K562 (cell line): Measurements from ENCODE around the gene TSGA10IP. TPM values are rescaled to one million over a fixed set of nuclear protein-coding genes. Genes with fewer than 3 reads are reported as not detected.
A peak's percentile ranks its signal among the peaks of the same experiment; 100 is the strongest.

ENCODE experiments used
- AFF1 ChIP-seq, 2 experiments: fragments of 450-650 bp; IDR thresholded peaks; 2 replicates each; pipeline ENCODE4 v1.6.1; 2018; ENCODE audit warnings: mild to moderate bottlenecking in 2 of 2, low read depth in 1 of 2; ENCODE audit not compliant: partially characterized antibody in 2 of 2
- CBX5 ChIP-seq: IDR thresholded peaks from 2 replicates; pipeline ENCODE4 v1.6.1; 2014; ENCODE audit warnings: low read depth, borderline replicate concordance
- DIDO1 ChIP-seq: fragments of 450-650 bp; IDR thresholded peaks from 2 replicates; pipeline ENCODE4 v1.6.1; 2016; ENCODE audit warnings: low read depth, missing biosample characterization, missing genetic modification characterization
- ELF1 ChIP-seq: fragments of 200-800 bp; sonication (Bioruptor generic); IDR thresholded peaks from 2 replicates; pipeline ENCODE4 v1.6.1; 2016; ENCODE audit warnings: missing genetic modification characterization, missing compliant biosample characterization
- ELF2 ChIP-seq: fragments of 250-450 bp; sonication (Bioruptor Pico); IDR thresholded peaks from 2 replicates; pipeline ENCODE4 v1.5.0; 2021; ENCODE audit warnings: mild to moderate bottlenecking
- ELF4 ChIP-seq: fragments of 450-650 bp; formaldehyde crosslinking; IDR thresholded peaks from 2 replicates; pipeline ENCODE4 v1.4.0; 2022; ENCODE audit warnings: missing genetic modification characterization
- ESRRA ChIP-seq: fragments of 450-650 bp; IDR thresholded peaks from 2 replicates; pipeline ENCODE4 v1.6.1; 2014; ENCODE audit warnings: low read depth, mild to moderate bottlenecking, moderate library complexity, borderline replicate concordance
- ETS1 ChIP-seq: conservative IDR thresholded peaks from 2 replicates; pipeline ENCODE4 v1.6.1; 2011; ENCODE audit warnings: low read depth, mild to moderate bottlenecking, low read length; ENCODE audit not compliant: control insufficient read depth
- HOMEZ ChIP-seq: fragments of 250-450 bp; sonication (Bioruptor Pico); IDR thresholded peaks from 2 replicates; pipeline ENCODE4 v1.4.0; 2020; ENCODE audit warnings: mild to moderate bottlenecking, moderate library complexity
- MTA3 ChIP-seq: fragments of 450-650 bp; formaldehyde crosslinking; IDR thresholded peaks from 2 replicates; pipeline ENCODE4 v1.6.1; 2017; ENCODE audit warnings: mild to moderate bottlenecking, borderline replicate concordance
- NELFE ChIP-seq: IDR thresholded peaks from 2 replicates; pipeline ENCODE4 v1.6.1; 2011; ENCODE audit warnings: mild to moderate bottlenecking; ENCODE audit not compliant: insufficient read depth, insufficient read length
- POLR3A ChIP-seq: IDR thresholded peaks from 2 replicates; pipeline ENCODE4 v1.6.1; 2011; ENCODE audit warnings: borderline replicate concordance, mild to moderate bottlenecking, moderate library complexity; ENCODE audit not compliant: insufficient read length, insufficient read depth; ENCODE audit errors: extremely low read depth
- PPARD ChIP-seq: fragments of 250-450 bp; sonication (Bioruptor Pico); IDR thresholded peaks from 2 replicates; pipeline ENCODE4 v1.8.0; 2022; ENCODE audit warnings: inconsistent platforms, mild to moderate bottlenecking, moderate library complexity
- RBBP5 ChIP-seq: fragments of 200-600 bp; sonication (generic); IDR thresholded peaks from 2 replicates; pipeline ENCODE4 v1.6.1; 2012; ENCODE audit warnings: borderline replicate concordance, mild to moderate bottlenecking, low read length, control low read depth, inconsistent platforms; ENCODE audit not compliant: insufficient read depth, poor library complexity, severe bottlenecking
- SIRT6 ChIP-seq: IDR thresholded peaks from one replicate; pipeline ENCODE4 v1.6.1; 2012; ENCODE audit warnings: low read depth, mild to moderate bottlenecking, control low read depth, inconsistent platforms, low read length, moderate library complexity
- SRSF1 ChIP-seq: fragments of 200-400 bp; formaldehyde crosslinking; IDR thresholded peaks from 2 replicates; pipeline ENCODE4 v1.6.1; 2017; ENCODE audit warnings: mild to moderate bottlenecking, low read depth, low read length, moderate library complexity
- TEAD2 ChIP-seq: fragments of 450-650 bp; IDR thresholded peaks from 2 replicates; pipeline ENCODE4 v1.6.1; 2016; ENCODE audit warnings: missing genetic modification characterization, control low read depth, missing compliant biosample characterization
- ZBTB12 ChIP-seq: fragments of 250-450 bp; sonication (Bioruptor Pico); IDR thresholded peaks from 2 replicates; pipeline ENCODE4 v1.4.0; 2020
- ZNF212 ChIP-seq: fragments of 450-650 bp; formaldehyde crosslinking; IDR thresholded peaks from 2 replicates; pipeline ENCODE4 v1.4.0; 2020; ENCODE audit warnings: mild to moderate bottlenecking
- ZSCAN32 ChIP-seq: fragments of 450-650 bp; formaldehyde crosslinking; IDR thresholded peaks from 2 replicates; pipeline ENCODE4 v1.4.0; 2020; ENCODE audit warnings: mild to moderate bottlenecking, moderate library complexity
- polyA plus RNA-seq, 8 experiments: library from polyadenylated mRNA; depleted of rRNA in 4 of 8; stranded (reverse) in 5 of 8; unstranded in 3 of 8; fragments of >200 nt; fragmentation: Nextera tagmentation in 2 of 8; fragmentation: Illumina TruSeq in 1 of 8; extraction: Ambion mirVana in 2 of 8; extraction: Trizol in 1 of 8; gene quantifications; 2 replicates each; pipeline versions ENCODE4 v1.2.1 to v1.2.3, GENCODE V29; 2011 to 2014; ENCODE audit warnings: inconsistent platforms in 1 of 8, missing spikeins in 1 of 8
- total RNA-seq, 7 experiments: library from RNA; depleted of rRNA in 6 of 7; stranded (reverse); fragments of >200 nt in 6 of 7; fragmentation: Illumina TruSeq in 2 of 7; extraction: Trizol in 2 of 7; gene quantifications; 2 replicates each; pipeline versions ENCODE4 v1.2.1 to v1.2.3, GENCODE V29; 2011 to 2021; ENCODE audit warnings: low replicate concordance in 1 of 7

Gene TSGA10IP
- total and polyA plus RNA-seq, 9 of the 15 experiments (the other 6 are each of a cell fraction or from before 2014, with no cell fraction given), result not detected

GRCh38 chr11:66001942-66002647, 56.8 kb downstream of the TSGA10IP start, which contains the start of the genes BANF1 and EIF1AD (continued):
- TF ChIP-seq HOMEZ (CRISPR knock-in tag), result no peak
- peak; percentile 90 for TF ChIP-seq MTA3
- TF ChIP-seq ELF2, result peak; percentile 93
- TF ChIP-seq RBBP5, result peak; percentile 95
- peak; percentile 97 for TF ChIP-seq DIDO1 (tag)
- peak; percentile 96 for TF ChIP-seq ELF1 (tag)
- peak; percentile 57 to 92 for TF ChIP-seq AFF1 (IDR thresholded peaks at IDR 0.05; ENCODE audit: low read depth in 1 of 2, partially characterized antibody in 2 of 2)
- no peak for TF ChIP-seq ZSCAN32 (CRISPR knock-in tag)
- TF ChIP-seq ZBTB12 (CRISPR knock-in tag), result peak; percentile 52
- TF ChIP-seq POLR3A, result no peak
- TF ChIP-seq CBX5, result 0 out of 2 replicates have a peak, but pooled peaks have one; percentile 13
- TF ChIP-seq ETS1, result no peak; the same call in 1 of the 2 replicates
- TF ChIP-seq SIRT6, result no peak
- TF ChIP-seq SRSF1, result no peak
- TF ChIP-seq ELF4 (CRISPR knock-in tag), result peak; percentile 66
- TF ChIP-seq ZNF212, result no peak
- peak; percentile 89 for TF ChIP-seq ESRRA
- no peak for TF ChIP-seq NELFE
- TF ChIP-seq PPARD (CRISPR knock-in tag), result no peak
- TF ChIP-seq TEAD2 (tag), result no peak
